ENCODE data around the gene TSSK6.

Gene TSSK6

DNA sequence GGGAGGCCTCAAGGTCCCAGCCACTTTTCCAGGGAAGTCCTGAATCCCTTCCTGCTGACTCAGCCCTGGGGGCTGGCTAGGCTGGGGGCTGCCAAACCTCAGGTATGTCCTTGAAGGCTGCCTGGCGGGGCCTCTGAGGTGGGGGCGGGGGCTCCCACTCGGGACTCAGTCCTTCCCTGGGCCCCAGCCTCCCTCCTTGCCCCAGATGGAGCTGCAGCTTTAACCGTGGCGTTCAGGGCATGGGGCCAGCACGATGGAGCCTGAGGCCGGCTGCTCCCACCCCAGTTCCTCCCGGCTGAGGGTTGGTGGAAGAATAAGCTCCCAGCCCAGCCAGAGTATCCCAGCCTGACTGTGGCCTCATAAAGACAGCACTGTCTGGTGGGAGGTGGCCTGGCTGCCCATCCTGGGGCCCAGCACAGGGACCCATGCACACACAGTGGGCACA lies 35.2 kb upstream of the TSSK6 start:
- no peaks in the 10 kb centered on the region for H4K20me1 ChIP-seq (ENCODE audit: insufficient read depth)
- no peak overlapping the region for H3K9ac ChIP-seq
- no peaks in the 10 kb centered on the region for H3K79me2 ChIP-seq (ENCODE audit: insufficient read depth, low read depth)
- H3K27ac ChIP-seq, result no peak overlapping the region
- no peak overlapping the region for H3K4me3 ChIP-seq (IDR thresholded peaks at IDR 0.05; ENCODE audit: insufficient read depth, low read depth, low read length)
- no peaks in the 10 kb centered on the region for H3K4me1 ChIP-seq (ENCODE audit: low read depth, poor library complexity, severe bottlenecking)
- H3K27me3 ChIP-seq (ENCODE audit: insufficient read depth, low read depth), result peaks cover 2% of the 10 kb centered on the region; the same call in 1 of the 2 replicates
- no peak for TF ChIP-seq CTCF (conservative IDR thresholded peaks at IDR 0.05; ENCODE audit: low read depth, low read length)
- no peak overlapping the region for H3K4me2 ChIP-seq
- no peak overlapping the region for H2AFZ ChIP-seq (ENCODE audit: low read depth)
- no peaks in the 10 kb centered on the region for H3K36me3 ChIP-seq (ENCODE audit: insufficient read depth)

- Histone ChIP-seq H3K27ac (no peak overlapping the region), H3K4me1 (ENCODE audit: low read depth, poor library complexity, severe bottlenecking) (no peaks in the 10 kb centered on the region), H3K9ac (no peak overlapping the region), H4K20me1 (ENCODE audit: insufficient read depth) (no peaks in the 10 kb centered on the region), H3K36me3 (ENCODE audit: insufficient read depth) (no peaks in the 10 kb centered on the region), H3K4me2 (no peak overlapping the region), H3K27me3 (ENCODE audit: insufficient read depth, low read depth) (peaks cover 2% of the 10 kb centered on the region; the same call in 1 of the 2 replicates), H2AFZ (ENCODE audit: low read depth) (no peak overlapping the region), H3K4me3 (IDR thresholded peaks at IDR 0.05; ENCODE audit: insufficient read depth, low read depth, low read length) (no peak overlapping the region), H3K79me2 (ENCODE audit: insufficient read depth, low read depth) (no peaks in the 10 kb centered on the region)
- TF ChIP-seq CTCF (conservative IDR thresholded peaks at IDR 0.05; ENCODE audit: low read depth, low read length), result no peak
Measured at GRCh38 chr19:19549804-19550464, 34.6 kb upstream of the TSSK6 start.

- H3K27ac ChIP-seq, result no peak overlapping the region
- H4K20me1 ChIP-seq (ENCODE audit: insufficient read depth), result no peaks in the 10 kb centered on the region
- H3K79me2 ChIP-seq (ENCODE audit: insufficient read depth, low read depth), result no peaks in the 10 kb centered on the region
- TF ChIP-seq CTCF (conservative IDR thresholded peaks at IDR 0.05; ENCODE audit: low read depth, low read length), result no peak
- H3K4me1 ChIP-seq (ENCODE audit: low read depth, poor library complexity, severe bottlenecking), result no peaks in the 10 kb centered on the region
- H3K9ac ChIP-seq, result no peak overlapping the region
- H2AFZ ChIP-seq (ENCODE audit: low read depth), result no peak overlapping the region
- H3K36me3 ChIP-seq (ENCODE audit: insufficient read depth), result no peaks in the 10 kb centered on the region
- peaks cover 2% of the 10 kb centered on the region; the same call in 1 of the 2 replicates for H3K27me3 ChIP-seq (ENCODE audit: insufficient read depth, low read depth)
- H3K4me3 ChIP-seq (IDR thresholded peaks at IDR 0.05; ENCODE audit: insufficient read depth, low read depth, low read length), result no peak overlapping the region
- H3K4me2 ChIP-seq, result no peak overlapping the region
Measured at GRCh38 chr19:19548915-19549759, 33.8 kb upstream of the TSSK6 start.

DNA sequence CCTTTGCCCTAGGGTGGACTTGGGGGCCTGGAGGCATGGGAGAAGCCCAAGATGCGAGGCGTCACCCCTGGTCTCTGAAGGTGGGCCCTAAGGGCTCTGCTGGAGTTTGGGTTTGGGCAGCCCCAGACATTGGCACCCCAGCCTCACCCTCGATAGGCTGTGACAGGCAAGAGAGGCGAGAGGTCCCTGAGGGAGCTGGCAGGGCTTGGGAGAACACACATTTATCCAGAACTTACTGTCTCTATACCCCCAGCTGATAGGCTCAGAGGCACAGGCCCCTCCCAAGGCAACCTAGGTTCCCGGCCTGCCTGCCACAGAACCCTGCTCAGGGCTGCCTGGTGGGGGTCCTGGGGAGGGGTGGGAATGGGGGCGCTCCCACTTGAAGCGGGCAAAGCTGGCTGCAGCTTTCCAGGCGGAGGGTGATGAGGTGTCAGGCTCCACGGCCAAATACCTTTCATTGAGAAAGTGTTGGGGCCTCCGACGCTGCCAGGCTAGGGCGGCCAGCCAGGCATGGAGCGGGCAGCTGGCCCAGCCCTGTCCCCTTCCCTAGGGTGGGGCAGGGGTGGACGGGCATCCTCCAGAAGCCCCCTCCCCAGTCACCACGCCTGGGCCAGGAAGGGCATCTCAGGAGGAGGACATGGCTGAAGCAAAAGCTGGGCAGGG lies 32.5 kb upstream of the TSSK6 start:
- H3K36me3 ChIP-seq (ENCODE audit: insufficient read depth), result no peaks in the 10 kb centered on the region
- no peaks in the 10 kb centered on the region for H3K79me2 ChIP-seq (ENCODE audit: insufficient read depth, low read depth)
- H2AFZ ChIP-seq (ENCODE audit: low read depth), result no peak overlapping the region
- no peaks in the 10 kb centered on the region for H4K20me1 ChIP-seq (ENCODE audit: insufficient read depth)
- no peak for TF ChIP-seq CTCF (conservative IDR thresholded peaks at IDR 0.05; ENCODE audit: low read depth, low read length)
- H3K27me3 ChIP-seq (ENCODE audit: insufficient read depth, low read depth), result peaks cover 2% of the 10 kb centered on the region; the same call in 1 of the 2 replicates
- no peak overlapping the region for H3K4me2 ChIP-seq
- no peak overlapping the region for H3K4me3 ChIP-seq (IDR thresholded peaks at IDR 0.05; ENCODE audit: insufficient read depth, low read depth, low read length)
- no peaks in the 10 kb centered on the region for H3K4me1 ChIP-seq (ENCODE audit: low read depth, poor library complexity, severe bottlenecking)
- no peak overlapping the region for H3K27ac ChIP-seq
- H3K9ac ChIP-seq, result no peak overlapping the region

Measured in KMS-11 (cell line).